Tibial artery (tissue), 4 donors: ENCODE measurements around the gene PLEKHH1.
A peak's percentile ranks its signal among the peaks of the same experiment; 100 is the strongest.

Source experiments
- DNase-seq, 2 donors: peaks; one replicate each; pipeline ENCODE4 v3.0.0-alpha.2; 2019
- H3K27ac ChIP-seq, 2 donors: fragments of 200-600 bp; sonication (generic) in 1 of 2; 1 replicate in 1 of 2; 2 replicates in 1 of 2; pipeline ENCODE4 v1.5.1; 2018 to 2019; ENCODE audit warnings: mild to moderate bottlenecking in 1 of 2
- H3K27me3 ChIP-seq, 2 donors: fragments of 200-600 bp; sonication (generic) in 1 of 2; one replicate each; pipeline versions ENCODE4 v1.5.1 to v1.6.0; 2016 to 2019
- H3K36me3 ChIP-seq, 3 donors: fragments of 200-600 bp; sonication (generic) in 2 of 3; one replicate each; pipeline ENCODE4 v1.5.1; 2016 to 2019; ENCODE audit warnings: mild to moderate bottlenecking in 2 of 3
- H3K4me1 ChIP-seq, 4 donors: fragments of 200-600 bp; sonication (generic) in 2 of 4; 1 replicate in 3 of 4; 2 replicates in 1 of 4; pipeline ENCODE4 v1.5.1; 2016 to 2019
- H3K4me3 ChIP-seq, 2 donors: fragments of 200-600 bp; sonication (generic) in 1 of 2; 1 replicate in 1 of 2; 2 replicates in 1 of 2; pipeline ENCODE4 v1.5.1; 2018 to 2019; ENCODE audit warnings: mild to moderate bottlenecking in 2 of 2
- H3K9me3 ChIP-seq, 3 donors: fragments of 200-600 bp; sonication (generic) in 1 of 3; one replicate each; pipeline ENCODE4 v1.5.1; 2016 to 2019
- intact Hi-C: fragments of 100-400 bp; cut with DNase I; formaldehyde crosslinking; loops from one replicate; pipeline ENCODE4 v1.15.0; 2023; ENCODE audit warnings: low total_unique reads
- TF ChIP-seq, protein P1 (sequence below), 2 experiments: fragments of 200-600 bp in 1 of 2; fragments of 450-650 bp in 1 of 2; IDR thresholded peaks; one replicate each; pipeline ENCODE4 v1.5.1; 2017 to 2019; ENCODE audit warnings: antibody characterized with exemption in 2 of 2, mild to moderate bottlenecking in 1 of 2, moderate library complexity in 1 of 2

Gene PLEKHH1

DNA sequence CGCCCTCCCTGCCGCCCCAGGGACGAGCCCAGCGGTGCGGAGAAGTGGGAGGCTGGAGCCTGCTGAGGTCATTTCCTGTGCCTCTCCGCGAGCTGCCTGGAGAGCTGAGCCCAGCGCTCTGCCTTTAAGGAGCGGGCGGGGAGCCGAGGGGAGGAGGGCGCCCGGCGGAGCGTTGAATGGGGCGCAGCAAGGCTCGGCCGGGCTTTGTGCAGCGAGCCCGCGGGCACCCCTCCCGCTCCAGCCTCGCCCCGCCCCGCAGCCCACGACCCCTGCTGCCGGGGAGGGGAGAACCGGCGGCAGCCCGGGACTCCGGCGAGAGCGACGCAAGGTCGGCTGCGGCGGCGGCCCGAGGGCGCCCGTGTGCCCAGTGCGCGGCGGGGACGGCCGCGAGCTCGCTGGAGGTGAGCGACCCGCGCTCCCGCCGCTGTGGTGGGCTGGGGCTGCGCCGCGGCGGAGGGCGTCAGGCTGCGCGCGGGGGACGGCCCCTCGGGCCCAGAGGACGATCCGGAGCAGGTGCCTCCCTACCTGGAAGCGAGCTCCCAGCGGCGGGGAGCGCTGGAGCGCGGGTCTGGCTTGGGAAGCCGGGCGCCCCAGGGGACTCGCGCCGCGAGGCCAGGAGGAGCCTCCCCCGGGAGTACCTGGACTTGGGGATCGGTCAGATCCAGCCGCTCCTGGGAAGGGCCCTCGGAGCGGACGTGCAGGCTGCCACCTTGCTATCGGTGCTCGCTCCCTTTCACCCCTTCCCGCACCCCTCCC is at the start of gene PLEKHH1:
Gene PLEKHH1, plus strand, starts transcription at position 293 of the 756 bp plus-strand sequence. CDS start 8,578 bp downstream, outside the sequence.
- TF ChIP-seq, protein P1, sequence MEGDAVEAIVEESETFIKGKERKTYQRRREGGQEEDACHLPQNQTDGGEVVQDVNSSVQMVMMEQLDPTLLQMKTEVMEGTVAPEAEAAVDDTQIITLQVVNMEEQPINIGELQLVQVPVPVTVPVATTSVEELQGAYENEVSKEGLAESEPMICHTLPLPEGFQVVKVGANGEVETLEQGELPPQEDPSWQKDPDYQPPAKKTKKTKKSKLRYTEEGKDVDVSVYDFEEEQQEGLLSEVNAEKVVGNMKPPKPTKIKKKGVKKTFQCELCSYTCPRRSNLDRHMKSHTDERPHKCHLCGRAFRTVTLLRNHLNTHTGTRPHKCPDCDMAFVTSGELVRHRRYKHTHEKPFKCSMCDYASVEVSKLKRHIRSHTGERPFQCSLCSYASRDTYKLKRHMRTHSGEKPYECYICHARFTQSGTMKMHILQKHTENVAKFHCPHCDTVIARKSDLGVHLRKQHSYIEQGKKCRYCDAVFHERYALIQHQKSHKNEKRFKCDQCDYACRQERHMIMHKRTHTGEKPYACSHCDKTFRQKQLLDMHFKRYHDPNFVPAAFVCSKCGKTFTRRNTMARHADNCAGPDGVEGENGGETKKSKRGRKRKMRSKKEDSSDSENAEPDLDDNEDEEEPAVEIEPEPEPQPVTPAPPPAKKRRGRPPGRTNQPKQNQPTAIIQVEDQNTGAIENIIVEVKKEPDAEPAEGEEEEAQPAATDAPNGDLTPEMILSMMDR (IDR thresholded peaks at IDR 0.05) = no peak
- intact Hi-C loops = no loop called here
- H3K4me1 ChIP-seq = peaks cover 0 to 16% (median 8%) of the 10 kb centered on the region in 4 donors
- peaks cover 0 to 4% of the 10 kb centered on the region in 2 donors for H3K27me3 ChIP-seq
- peak within 1 kb of the TSS; percentile 3 to 43 for H3K27ac ChIP-seq
- DNase-seq = peak; percentile 67 to 79
- H3K36me3 ChIP-seq = no peaks in the 10 kb centered on the region
- H3K4me3 ChIP-seq = peak within 1 kb of the TSS; percentile 59 to 66
- H3K9me3 ChIP-seq = no peaks in the 10 kb centered on the region

DNA sequence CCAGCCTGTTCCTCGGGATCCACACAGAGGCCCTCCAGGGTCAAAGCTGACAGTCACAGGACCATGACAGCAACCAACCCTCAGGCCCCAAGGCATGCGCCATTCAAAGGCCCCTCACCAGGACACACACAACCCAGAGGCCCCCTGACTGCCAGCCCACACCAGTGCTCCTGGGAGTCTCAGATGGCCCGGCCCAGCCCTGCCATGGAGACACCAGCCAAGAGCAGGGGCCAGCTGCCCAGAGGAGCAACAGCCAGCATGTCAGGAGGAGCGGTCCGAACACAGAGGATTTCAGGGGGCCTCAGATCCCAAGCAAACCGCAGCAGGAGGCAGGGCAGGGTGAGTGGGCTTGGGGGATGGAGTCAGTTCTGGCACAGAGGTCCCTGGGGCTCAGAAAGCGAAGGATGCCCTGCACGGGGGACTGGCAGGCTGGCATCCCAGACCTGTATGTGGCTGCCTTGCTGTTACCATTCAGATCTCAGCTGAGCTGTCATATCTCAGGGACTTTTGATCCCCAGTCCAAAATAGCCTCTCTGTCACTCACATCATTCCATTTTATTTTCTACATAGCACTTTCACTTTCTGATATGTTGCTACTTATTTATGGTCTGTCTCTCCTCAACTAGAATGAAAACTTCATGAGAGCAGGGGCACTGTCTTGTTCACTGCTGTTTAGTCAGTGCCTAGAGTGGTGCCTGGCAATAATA is 49.4 kb upstream of the PLEKHH1 start:
- no peaks in the 10 kb centered on the region for H3K27me3 ChIP-seq
- H3K36me3 ChIP-seq = no peaks in the 10 kb centered on the region
- no peak overlapping the region for H3K4me3 ChIP-seq
- no peaks in the 10 kb centered on the region for H3K9me3 ChIP-seq
- intact Hi-C loops = no loop called here
- H3K4me1 ChIP-seq = peaks cover 0 to 4% (median 0%) of the 10 kb centered on the region in 4 donors
- no peak for DNase-seq
- TF ChIP-seq, protein P1 (IDR thresholded peaks at IDR 0.05) = no peak
- H3K27ac ChIP-seq = no peak overlapping the region

DNA sequence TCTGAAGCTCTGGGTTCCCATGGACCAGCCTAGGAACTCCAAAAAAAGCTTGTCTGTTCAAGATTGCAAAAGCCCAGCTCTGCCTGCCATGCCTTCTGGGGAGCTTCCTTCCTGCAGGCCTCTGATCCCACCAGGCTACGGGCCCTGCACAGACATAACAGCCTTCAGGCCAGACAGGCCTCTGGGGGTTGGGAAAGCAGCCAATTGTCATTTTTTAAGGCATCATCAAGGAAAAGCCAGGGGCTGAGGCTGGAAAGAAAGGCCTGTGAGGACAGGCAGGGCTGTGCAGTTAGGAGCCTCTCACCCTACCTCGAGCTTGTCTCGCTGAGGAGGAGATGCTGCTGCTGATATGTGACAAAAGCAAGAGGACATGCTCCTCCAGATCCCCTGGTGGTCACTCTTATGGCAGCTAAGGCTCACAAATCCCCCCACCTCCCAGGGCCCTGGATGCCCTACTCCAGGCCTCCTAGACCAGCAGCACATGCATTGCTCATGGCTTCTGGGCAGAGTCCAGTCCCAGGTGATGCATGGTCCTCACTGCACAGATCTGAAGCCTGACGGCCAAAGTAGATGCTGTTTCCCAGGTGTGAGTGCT is 47.5 kb upstream of the PLEKHH1 start:
- no peak for DNase-seq
- no peaks in the 10 kb centered on the region for H3K36me3 ChIP-seq
- H3K27ac ChIP-seq = no peak overlapping the region
- H3K4me1 ChIP-seq = peaks cover 0 to under 1% (median 0%) of the 10 kb centered on the region in 4 donors
- H3K9me3 ChIP-seq = no peaks in the 10 kb centered on the region
- TF ChIP-seq, protein P1 (IDR thresholded peaks at IDR 0.05) = no peak
- no peak overlapping the region for H3K4me3 ChIP-seq
- intact Hi-C loops = no loop called here
- no peaks in the 10 kb centered on the region for H3K27me3 ChIP-seq

DNA sequence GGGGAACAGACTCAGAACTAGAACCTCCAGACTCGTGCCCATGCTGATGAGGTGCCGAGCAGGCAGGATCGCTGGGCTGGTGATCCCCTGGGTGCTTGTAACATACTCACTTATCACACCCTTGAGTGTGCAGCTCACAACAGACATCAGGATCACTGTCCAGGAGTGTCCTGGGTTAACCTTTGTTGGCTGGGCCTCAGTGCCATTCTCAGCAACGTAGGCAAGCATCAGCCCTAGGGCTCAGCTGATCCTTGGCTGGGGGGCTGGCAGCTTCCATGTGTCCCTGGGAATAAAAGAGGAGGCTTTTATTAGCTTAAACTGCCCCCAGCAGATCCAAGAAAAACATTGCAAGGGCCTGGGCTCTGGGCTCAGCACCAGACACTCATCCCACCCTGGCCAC is 46.2 kb upstream of the PLEKHH1 start:
- Histone ChIP-seq H3K36me3 (no peaks in the 10 kb centered on the region), H3K4me1 (no peaks in the 10 kb centered on the region), H3K27me3 (no peaks in the 10 kb centered on the region), H3K27ac (no peak overlapping the region), H3K9me3 (peaks cover 0 to under 1% (median 0%) of the 10 kb centered on the region in 3 donors), H3K4me3 (no peak overlapping the region)
- TF ChIP-seq, protein P1 (IDR thresholded peaks at IDR 0.05) = no peak
- DNase-seq = no peak
- intact Hi-C loops = no loop called here

DNA sequence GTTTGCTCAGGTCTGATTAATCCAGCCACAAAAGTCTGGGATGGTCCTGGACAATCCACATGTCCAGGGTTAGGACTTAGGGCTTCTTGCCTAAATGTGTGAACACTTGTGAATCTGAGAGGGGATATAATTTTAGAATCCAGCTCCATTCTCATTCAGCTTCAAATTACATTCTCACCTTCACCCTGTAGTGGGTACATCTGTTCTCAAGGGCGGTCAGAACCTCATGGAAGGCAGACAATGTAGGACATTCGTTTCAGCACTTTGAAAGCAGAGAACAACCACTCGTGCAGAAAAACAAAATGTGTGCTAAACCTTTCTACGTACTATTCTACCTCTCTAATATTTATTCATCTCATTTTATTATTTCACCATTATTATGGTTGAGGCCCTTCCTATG is 45.8 kb upstream of the PLEKHH1 start:
- Histone ChIP-seq H3K4me3 (no peak overlapping the region), H3K27ac (no peak overlapping the region)
- intact Hi-C loops = no loop called here

More for the DNA sequence above, 45.8 kb upstream of the PLEKHH1 start:
- no peaks in the 10 kb centered on the region for H3K4me1 ChIP-seq
- no peaks in the 10 kb centered on the region for H3K36me3 ChIP-seq
- H3K27me3 ChIP-seq = no peaks in the 10 kb centered on the region
- no peak for DNase-seq
- peaks cover 0 to 3% (median 0%) of the 10 kb centered on the region in 3 donors for H3K9me3 ChIP-seq
- TF ChIP-seq, protein P1 (IDR thresholded peaks at IDR 0.05) = no peak
